ENCODE measurements around the gene CLPTM1L.

Gene CLPTM1L

DNA sequence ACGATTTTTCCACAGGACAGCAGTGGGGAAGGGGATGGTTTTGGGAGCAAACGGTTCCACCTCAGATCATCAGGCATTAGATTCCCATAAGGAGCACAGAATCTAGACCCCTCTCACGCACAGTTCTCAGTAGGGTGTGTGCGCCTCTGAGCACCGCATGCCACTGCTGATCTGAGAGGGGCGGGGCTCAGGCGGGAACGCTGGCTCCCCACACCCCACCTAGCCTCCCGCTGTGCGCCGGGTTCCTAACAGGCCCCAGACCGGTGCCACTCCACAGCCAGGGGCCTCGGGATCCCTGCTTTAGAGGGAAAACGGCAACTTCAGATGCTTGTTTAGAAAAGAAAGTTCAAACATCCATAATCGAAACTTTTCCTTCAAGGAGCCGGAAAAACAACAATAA lies 70.4 kb downstream of the CLPTM1L start:
- DNase-seq (ENCODE audit: low spot score), result no peak

DNA sequence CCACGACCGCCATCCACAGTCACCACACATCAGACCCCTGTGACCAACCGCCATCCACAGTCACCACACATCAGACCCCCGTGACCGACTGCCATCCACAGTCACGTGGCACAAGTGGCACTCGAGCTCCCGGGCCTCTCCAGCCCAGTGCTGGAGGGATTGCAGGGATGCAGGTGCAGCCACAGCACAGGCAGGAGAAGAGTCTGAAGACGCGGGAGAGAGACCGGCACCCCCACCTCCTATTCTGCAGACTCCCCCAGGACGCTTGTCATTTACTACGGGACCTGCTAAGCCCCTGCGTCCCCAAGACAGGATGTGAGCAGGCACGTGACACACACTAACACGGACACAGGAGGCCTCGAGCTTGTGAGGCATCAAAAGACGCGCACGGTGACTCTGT lies 71.2 kb downstream of the CLPTM1L start:
- no peak for DNase-seq (ENCODE audit: low spot score)

DNA sequence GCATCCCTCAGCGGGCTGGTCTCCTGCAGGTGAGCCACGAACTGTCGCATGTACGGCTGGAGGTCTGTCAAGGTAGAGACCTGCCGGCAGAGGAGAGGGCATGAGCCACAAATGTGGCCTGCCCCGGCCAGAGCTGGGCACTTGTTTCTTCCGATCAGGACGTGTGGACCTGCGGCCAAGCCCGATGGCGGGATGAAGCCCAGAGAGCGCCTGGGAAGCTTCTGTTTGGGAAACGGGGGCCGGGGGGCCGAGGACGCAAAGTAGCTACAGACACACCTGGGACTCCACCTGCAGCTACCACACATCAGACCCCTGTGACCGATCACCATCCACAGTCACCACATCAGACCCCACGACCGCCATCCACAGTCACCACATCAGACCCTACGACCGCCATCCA lies 72.7 kb downstream of the CLPTM1L start:
- DNase-seq (ENCODE audit: low spot score), result no peak

DNA sequence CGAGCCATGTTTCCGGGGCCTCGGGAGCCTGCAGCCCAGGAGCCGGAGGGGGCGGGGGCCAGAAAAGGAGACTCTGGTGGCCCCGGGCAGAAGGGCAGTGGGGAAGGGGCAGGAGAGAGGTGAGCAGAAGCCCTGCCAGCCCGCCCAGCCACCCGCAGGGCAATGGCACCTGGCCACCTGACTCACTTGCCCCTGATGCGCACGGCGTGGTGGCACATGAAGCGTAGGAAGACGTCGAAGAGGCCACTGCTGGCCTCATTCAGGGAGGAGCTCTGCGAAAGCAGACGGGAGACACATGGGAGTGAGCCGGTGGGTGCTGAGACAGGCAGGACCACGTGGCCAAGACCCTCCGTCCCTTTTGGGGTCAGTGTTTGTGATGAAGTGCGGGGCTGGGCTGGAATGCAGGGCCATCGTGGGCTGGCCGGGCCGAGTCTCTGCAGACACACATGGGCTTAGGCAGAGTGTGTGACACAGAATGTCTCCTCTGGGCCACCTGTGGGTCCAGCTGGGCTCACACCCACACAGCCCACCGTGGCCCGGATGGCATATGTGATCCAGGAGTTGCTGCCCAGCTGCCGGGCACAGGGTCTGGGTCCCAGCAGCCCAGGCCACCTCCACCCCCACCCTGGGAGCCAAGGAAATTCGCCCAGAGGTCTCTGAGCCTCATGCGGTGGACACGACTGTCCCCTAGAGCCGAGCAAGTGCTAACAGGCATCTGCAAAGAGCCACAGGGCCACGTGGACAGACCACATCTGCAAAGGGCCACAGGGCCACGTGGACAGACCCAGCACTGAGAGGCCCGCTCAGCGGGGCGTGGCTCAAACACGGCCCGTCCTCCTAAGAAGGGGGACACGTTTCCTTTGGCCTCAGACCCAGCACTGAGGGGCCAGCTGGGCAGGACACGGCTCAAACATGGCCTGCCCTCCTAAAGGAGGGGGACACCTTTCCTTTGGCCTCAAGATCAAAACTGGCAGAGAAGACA lies 73.7 kb downstream of the CLPTM1L start:
- DNase-seq (ENCODE audit: low spot score), result no peak

DNA sequence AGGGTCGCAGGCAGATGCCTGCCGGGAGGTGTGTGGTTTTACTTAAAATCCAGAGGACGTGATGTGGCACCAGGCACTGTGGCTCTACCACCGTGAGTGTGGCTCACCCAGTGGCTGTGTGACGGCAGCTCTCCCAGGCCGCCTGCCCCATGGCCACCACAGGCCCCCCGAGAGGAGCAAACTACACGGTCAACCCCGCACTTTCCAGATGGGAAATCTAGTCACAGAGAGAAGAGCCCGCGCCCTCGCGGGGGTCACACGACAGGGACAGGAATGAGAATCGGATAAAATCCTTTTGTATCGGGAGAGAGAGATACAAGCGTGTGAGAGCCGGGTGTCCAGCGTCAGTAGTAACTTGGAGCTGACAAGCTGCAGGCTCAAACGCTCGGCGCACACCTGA lies 74.5 kb downstream of the CLPTM1L start:
- no peak for DNase-seq (ENCODE audit: low spot score)

DNA sequence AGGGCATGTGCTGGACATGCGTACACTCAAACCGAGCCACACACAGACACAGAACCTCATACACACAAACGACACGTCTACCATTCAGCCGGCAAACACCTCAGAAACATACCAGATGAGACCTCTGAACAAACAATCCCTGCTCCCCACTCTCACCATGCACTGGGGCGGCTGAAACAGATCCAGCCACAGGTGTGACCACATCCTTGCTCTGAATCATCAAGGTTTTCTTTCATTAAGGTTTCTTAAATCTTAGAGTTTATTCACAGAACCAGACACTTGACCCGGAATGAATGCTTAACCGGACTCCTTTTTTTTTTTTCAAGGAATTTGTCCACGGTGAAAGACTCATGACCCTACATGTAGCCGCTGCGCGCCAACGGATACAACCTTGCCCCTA lies 76.2 kb downstream of the CLPTM1L start:
- no peak for DNase-seq (ENCODE audit: low spot score)

DNA sequence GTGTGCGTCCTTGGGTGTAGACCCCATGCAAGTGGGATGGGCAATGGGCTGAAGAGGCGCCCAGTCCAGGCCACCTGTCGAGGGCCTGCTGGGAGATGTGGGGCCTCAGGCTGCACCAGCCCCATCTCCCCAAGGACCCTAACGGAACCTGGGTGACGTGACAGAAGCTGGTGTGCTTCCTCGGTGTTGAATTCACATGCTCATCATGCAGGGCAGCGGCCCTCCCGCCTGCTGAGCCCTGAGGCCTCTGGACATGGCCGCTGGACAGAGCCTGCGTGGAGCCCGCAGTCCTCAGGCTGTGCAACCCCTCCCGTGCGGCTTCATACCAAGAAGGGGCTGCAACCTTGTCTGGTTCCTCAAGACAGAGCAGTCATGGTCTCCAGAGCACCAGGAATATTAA lies 76.8 kb downstream of the CLPTM1L start:
- DNase-seq (ENCODE audit: low spot score), result no peak
